Neural progenitor cell (in vitro differentiated cells): ENCODE data around the gene NUTM2G. TPM values are rescaled to one million over a fixed set of nuclear protein-coding genes. Genes with fewer than 3 reads are reported as not detected.
"Not testable (repeated sequence)": the region's sequence is repeated elsewhere in the genome, so short reads cannot be mapped to it uniquely, and the experiment has no call there.

ENCODE experiments used
- DNase-seq: peaks from one replicate; pipeline ENCODE4 v3.0.0-alpha.2; 2016; ENCODE audit warnings: low spot score
- H2AFZ ChIP-seq: fragments of 200-600 bp; sonication (generic); replicated peaks from 2 replicates; pipeline ENCODE4 v1.6.1; 2016; ENCODE audit warnings: antibody characterized with exemption
- H3F3A ChIP-seq: fragments of 200-600 bp; sonication (generic); 2 replicates; pipeline ENCODE4 v1.6.1; 2016; ENCODE audit warnings: antibody characterized with exemption, low read depth
- H3K27ac ChIP-seq: fragments of 200-600 bp; sonication (generic); 2 replicates; pipeline ENCODE4 v1.5.1; 2016; ENCODE audit warnings: mild to moderate bottlenecking
- H3K27me3 ChIP-seq: fragments of 200-600 bp; sonication (generic); 2 replicates; pipeline ENCODE4 v1.6.1; 2016; ENCODE audit warnings: mild to moderate bottlenecking, moderate library complexity
- H3K36me3 ChIP-seq: fragments of 200-600 bp; sonication (generic); 2 replicates; pipeline ENCODE4 v1.5.1; 2016
- H3K4me1 ChIP-seq: fragments of 200-600 bp; sonication (generic); 2 replicates; pipeline ENCODE4 v1.6.1; 2016; ENCODE audit warnings: mixed run types
- H3K4me2 ChIP-seq: fragments of 200-600 bp; sonication (generic); 2 replicates; pipeline ENCODE4 v1.6.1; 2016
- H3K4me3 ChIP-seq: fragments of 200-600 bp; sonication (generic); 2 replicates; pipeline ENCODE4 v1.5.1; 2016
- H3K79me2 ChIP-seq: fragments of 200-600 bp; sonication (generic); 2 replicates; pipeline ENCODE4 v1.6.1; 2016; ENCODE audit warnings: low read depth
- H3K9ac ChIP-seq: fragments of 200-600 bp; sonication (generic); 2 replicates; pipeline ENCODE4 v1.6.1; 2016
- H3K9me3 ChIP-seq: fragments of 200-600 bp; sonication (generic); 2 replicates; pipeline ENCODE4 v1.5.1; 2016; ENCODE audit warnings: low read depth
- H4K20me1 ChIP-seq: fragments of 200-600 bp; sonication (generic); 2 replicates; pipeline ENCODE4 v1.6.1; 2016; ENCODE audit warnings: low read depth
- H3K27ac Mint-ChIP-seq: 3 replicates; pipeline ENCODE4 v1.8.0; 2021; ENCODE audit warnings: mixed read lengths
- H3K27me3 Mint-ChIP-seq: 2 replicates; pipeline ENCODE4 v1.8.0; 2022; ENCODE audit warnings: low read depth, mild to moderate bottlenecking, inconsistent platforms, moderate library complexity, mixed read lengths; ENCODE audit not compliant: insufficient read depth
- H3K36me3 Mint-ChIP-seq: 3 replicates; pipeline ENCODE4 v1.8.0; 2021; ENCODE audit warnings: mixed read lengths
- H3K4me1 Mint-ChIP-seq: 3 replicates; pipeline ENCODE4 v1.8.0; 2021; ENCODE audit warnings: mixed read lengths
- H3K4me3 Mint-ChIP-seq: 3 replicates; pipeline ENCODE4 v1.8.0; 2021; ENCODE audit warnings: mild to moderate bottlenecking, moderate library complexity, mixed read lengths
- H3K9me3 Mint-ChIP-seq: 3 replicates; pipeline ENCODE4 v1.8.0; 2020; ENCODE audit warnings: mixed read lengths
- total RNA-seq: library from RNA; depleted of rRNA; stranded (reverse); fragments of >200 nt; gene quantifications from 2 replicates; pipeline ENCODE4 v1.2.3, GENCODE V29; 2015; ENCODE audit warnings: low replicate concordance

NUTM2G gene
- total RNA-seq, 1 donor from 2014 or later, result not detected

DNA sequence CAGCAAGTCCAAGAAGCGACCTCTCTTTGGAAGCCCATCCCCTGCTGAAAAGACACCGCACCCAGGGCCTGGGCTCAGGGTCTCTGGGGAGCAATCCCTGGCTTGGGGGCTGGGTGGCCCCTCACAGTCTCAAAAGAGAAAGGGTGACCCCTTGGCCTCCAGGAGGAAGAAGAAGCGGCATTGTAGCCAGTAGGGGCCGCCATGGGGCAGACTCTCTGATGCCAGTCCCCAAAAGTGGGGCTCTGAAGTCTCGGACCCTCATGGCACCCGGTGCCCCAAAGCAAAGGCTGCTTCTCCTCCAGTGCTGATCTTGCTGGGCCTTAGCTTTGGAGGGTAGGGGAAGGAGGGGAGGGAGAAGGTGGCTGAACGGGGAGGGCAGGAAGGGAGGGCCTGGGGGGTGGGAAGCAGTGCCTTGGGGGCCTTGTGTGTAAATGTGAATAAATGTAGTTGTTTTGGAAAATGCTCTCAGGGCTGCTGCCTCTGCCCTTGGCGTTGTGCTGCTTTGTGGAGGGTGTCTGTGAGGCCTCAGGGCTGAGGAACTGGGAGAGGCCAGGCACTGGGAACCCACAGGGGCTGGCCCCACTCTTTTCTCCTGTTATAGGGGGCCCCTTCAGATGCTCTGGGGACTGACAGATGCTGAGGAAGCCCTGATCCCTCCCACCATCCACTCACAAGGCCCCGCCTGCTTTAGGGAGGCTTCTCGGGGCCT is 10.5 kb downstream of the NUTM2G start:
- not testable (repeated sequence) for DNase-seq, H3F3A ChIP-seq, H3K27me3 Mint-ChIP-seq, H3K9me3 ChIP-seq, H3K4me1 ChIP-seq, H3K36me3 ChIP-seq, H3K27ac Mint-ChIP-seq, H3K4me3 ChIP-seq, H3K4me1 Mint-ChIP-seq, H3K9ac ChIP-seq, H3K4me2 ChIP-seq, H3K36me3 Mint-ChIP-seq, H3K79me2 ChIP-seq, H3K9me3 Mint-ChIP-seq, H4K20me1 ChIP-seq, H3K27me3 ChIP-seq, H2AFZ ChIP-seq, H3K4me3 Mint-ChIP-seq, H3K27ac ChIP-seq

- H3K4me3 Mint-ChIP-seq, result not testable (repeated sequence)
Observed at GRCh38 chr9:96940982-96941381, 12.3 kb downstream of the NUTM2G start.

GRCh38 chr9:96941628-96942027 is 13.0 kb downstream of the NUTM2G start:
- not testable (repeated sequence) for H3K27ac Mint-ChIP-seq, H4K20me1 ChIP-seq, H3K4me3 Mint-ChIP-seq, H3K27ac ChIP-seq, H2AFZ ChIP-seq, H3K4me2 ChIP-seq, H3K4me1 ChIP-seq, H3K9me3 ChIP-seq, H3K79me2 ChIP-seq, H3F3A ChIP-seq, H3K4me3 ChIP-seq, DNase-seq, H3K27me3 Mint-ChIP-seq, H3K36me3 ChIP-seq, H3K27me3 ChIP-seq, H3K36me3 Mint-ChIP-seq, H3K9ac ChIP-seq, H3K4me1 Mint-ChIP-seq, H3K9me3 Mint-ChIP-seq

More at GRCh38 chr9:96940982-96941381, 12.3 kb downstream of the NUTM2G start:
- not testable (repeated sequence) for H3K4me2 ChIP-seq, H3K9me3 ChIP-seq, H3K27me3 ChIP-seq, H3K27ac Mint-ChIP-seq, H2AFZ ChIP-seq, H3K36me3 Mint-ChIP-seq, H4K20me1 ChIP-seq, H3K4me3 ChIP-seq, H3K36me3 ChIP-seq, H3K9ac ChIP-seq, H3K4me1 ChIP-seq, H3K27me3 Mint-ChIP-seq, H3K4me1 Mint-ChIP-seq, H3K27ac ChIP-seq, H3F3A ChIP-seq, H3K9me3 Mint-ChIP-seq, H3K79me2 ChIP-seq, DNase-seq

DNA sequence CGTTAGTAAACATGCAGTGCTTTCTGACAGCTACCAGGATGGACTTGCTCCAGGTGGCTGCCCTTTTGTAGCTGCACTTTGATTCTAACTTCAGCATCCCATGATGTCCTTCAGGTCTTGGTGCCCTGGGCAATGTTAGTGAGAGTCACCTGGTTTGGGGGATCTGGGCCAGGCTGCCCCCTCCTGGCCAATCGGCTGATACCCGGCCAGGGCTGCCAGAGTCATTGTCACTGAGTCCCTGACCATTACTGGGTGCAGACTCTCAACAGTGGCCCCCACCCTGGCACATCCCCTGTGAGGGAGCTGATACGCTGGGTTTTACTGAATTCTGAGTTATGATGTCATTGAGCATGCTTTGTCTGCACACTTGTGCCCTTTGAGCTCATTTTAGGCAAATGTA is 13.5 kb downstream of the NUTM2G start:
- H3F3A ChIP-seq, H4K20me1 ChIP-seq, H3K9me3 Mint-ChIP-seq, H3K79me2 ChIP-seq, H3K4me3 ChIP-seq, H3K9ac ChIP-seq, DNase-seq, H3K4me1 Mint-ChIP-seq, H3K4me3 Mint-ChIP-seq, H3K27me3 ChIP-seq, H3K36me3 ChIP-seq, H3K9me3 ChIP-seq, H3K36me3 Mint-ChIP-seq, H3K4me1 ChIP-seq, H3K27me3 Mint-ChIP-seq, H2AFZ ChIP-seq, H3K27ac ChIP-seq, H3K27ac Mint-ChIP-seq, H3K4me2 ChIP-seq: not testable (repeated sequence)

- not testable (repeated sequence) for H3K27me3 Mint-ChIP-seq, H3K9me3 Mint-ChIP-seq, H3K79me2 ChIP-seq, H3K9ac ChIP-seq, H3K36me3 Mint-ChIP-seq, H3K36me3 ChIP-seq, H3K4me3 ChIP-seq, H3K4me2 ChIP-seq, H4K20me1 ChIP-seq, H3K4me3 Mint-ChIP-seq, H3K27ac Mint-ChIP-seq, H2AFZ ChIP-seq, H3F3A ChIP-seq, H3K27ac ChIP-seq, H3K9me3 ChIP-seq, H3K27me3 ChIP-seq, H3K4me1 Mint-ChIP-seq, DNase-seq, H3K4me1 ChIP-seq
Observed at GRCh38 chr9:96949346-96949745, 20.7 kb downstream of the NUTM2G start.

DNA sequence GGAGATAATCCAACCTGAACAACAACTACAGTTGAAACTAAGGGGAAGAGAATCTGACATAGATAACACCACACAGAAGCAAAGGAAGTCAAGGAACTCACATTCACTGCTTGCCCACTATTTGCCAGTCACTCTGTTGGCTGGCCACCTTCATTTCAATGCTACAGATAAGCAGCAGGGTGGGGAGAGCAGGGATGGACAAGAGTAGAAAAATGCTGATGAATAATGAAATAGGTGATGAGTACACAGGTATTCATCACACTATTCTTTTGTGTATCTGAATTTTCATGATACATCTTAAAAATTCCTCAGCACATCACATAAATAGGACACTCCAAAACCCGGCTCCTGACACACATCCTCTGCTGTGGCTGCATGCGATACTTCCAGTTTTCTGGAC is 21.9 kb downstream of the NUTM2G start:
- DNase-seq, H3K4me2 ChIP-seq, H3K4me3 Mint-ChIP-seq, H4K20me1 ChIP-seq, H3F3A ChIP-seq, H3K9me3 ChIP-seq, H3K79me2 ChIP-seq, H3K4me3 ChIP-seq, H3K4me1 Mint-ChIP-seq, H3K27me3 ChIP-seq, H2AFZ ChIP-seq, H3K9ac ChIP-seq, H3K4me1 ChIP-seq, H3K9me3 Mint-ChIP-seq, H3K27ac ChIP-seq, H3K36me3 Mint-ChIP-seq, H3K36me3 ChIP-seq, H3K27ac Mint-ChIP-seq, H3K27me3 Mint-ChIP-seq: not testable (repeated sequence)

DNA sequence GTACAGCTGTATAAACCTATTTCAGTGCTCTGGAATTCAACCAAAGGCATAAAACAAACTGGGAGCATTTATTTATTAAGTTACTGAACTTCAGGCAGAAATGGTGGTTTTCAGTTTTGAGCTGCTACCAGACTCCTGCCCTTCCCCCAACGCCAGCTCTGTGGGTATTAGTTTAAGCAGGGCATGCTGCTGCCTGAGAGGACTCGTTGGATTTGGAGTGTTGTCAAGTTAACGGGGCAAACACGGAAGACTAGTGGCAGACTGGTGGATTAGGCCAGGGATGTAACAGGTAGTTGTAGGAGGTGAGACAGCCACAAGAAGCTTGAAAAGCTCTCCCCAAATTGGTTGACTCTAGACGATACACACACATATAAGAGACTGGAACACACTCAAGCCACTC is 38.9 kb downstream of the NUTM2G start:
- H3K79me2 ChIP-seq, result peaks cover 21% of the 10 kb centered on the region
- peak; percentile 3 for DNase-seq
- H3K9me3 Mint-ChIP-seq, H3K9me3 ChIP-seq, H2AFZ ChIP-seq, H3K4me3 Mint-ChIP-seq, H3K36me3 ChIP-seq, H3K4me1 Mint-ChIP-seq, H3K36me3 Mint-ChIP-seq, H3K27me3 Mint-ChIP-seq, H3K27ac Mint-ChIP-seq, H3K4me2 ChIP-seq, H3K9ac ChIP-seq, H3K4me3 ChIP-seq, H3K27me3 ChIP-seq, H4K20me1 ChIP-seq, H3F3A ChIP-seq, H3K27ac ChIP-seq, H3K4me1 ChIP-seq: not testable (repeated sequence)

GRCh38 chr9:96972552-96972951 is 43.9 kb downstream of the NUTM2G start:
- H3K4me1 ChIP-seq, H3K27me3 Mint-ChIP-seq, H2AFZ ChIP-seq, DNase-seq, H3K27ac Mint-ChIP-seq, H3K4me1 Mint-ChIP-seq, H3F3A ChIP-seq, H3K27me3 ChIP-seq, H3K4me2 ChIP-seq, H3K4me3 Mint-ChIP-seq, H3K9me3 Mint-ChIP-seq, H4K20me1 ChIP-seq, H3K36me3 ChIP-seq, H3K27ac ChIP-seq, H3K36me3 Mint-ChIP-seq, H3K9me3 ChIP-seq, H3K9ac ChIP-seq, H3K4me3 ChIP-seq: not testable (repeated sequence)
- H3K79me2 ChIP-seq, result peaks cover 47% of the 10 kb centered on the region
